DOHH2 (cell line): ENCODE results near the gene HDAC4.

ENCODE experiments used
- H3F3A ChIP-seq: fragments of 200-600 bp; sonication (generic), shearing (Covaris generic); 2 replicates; pipeline ENCODE4 v1.6.0; 2016; ENCODE audit warnings: antibody characterized with exemption, mild to moderate bottlenecking; ENCODE audit not compliant: control insufficient read depth, insufficient read depth
- H3K27ac ChIP-seq: fragments of 200-600 bp; sonication (generic); 2 replicates; pipeline ENCODE4 v1.5.1; 2014; ENCODE audit warnings: low read depth, mild to moderate bottlenecking, low read length, moderate library complexity
- H3K27me3 ChIP-seq: fragments of 200-600 bp; sonication (generic); 2 replicates; pipeline ENCODE4 v1.6.1; 2014; ENCODE audit warnings: mild to moderate bottlenecking, low read length, mixed read lengths; ENCODE audit not compliant: control insufficient read depth
- H3K36me3 ChIP-seq: fragments of 200-600 bp; sonication (generic); 2 replicates; pipeline ENCODE4 v1.6.1; 2014; ENCODE audit warnings: mild to moderate bottlenecking, low read length, moderate library complexity, mixed read lengths; ENCODE audit not compliant: control insufficient read depth
- H3K4me1 ChIP-seq: fragments of 200-600 bp; sonication (generic); 2 replicates; pipeline ENCODE4 v1.6.1; 2014; ENCODE audit warnings: mild to moderate bottlenecking, low read length, mixed read lengths; ENCODE audit not compliant: control insufficient read depth
- H3K4me2 ChIP-seq: fragments of 200-600 bp; sonication (generic); 2 replicates; pipeline ENCODE4 v1.6.0; 2014; ENCODE audit warnings: mild to moderate bottlenecking, low read length, moderate library complexity
- H3K4me3 ChIP-seq: fragments of 200-600 bp; sonication (generic); 2 replicates; pipeline ENCODE4 v1.5.1; 2014; ENCODE audit warnings: mild to moderate bottlenecking, low read length, mixed read lengths
- H3K79me2 ChIP-seq: fragments of 200-600 bp; sonication (generic); 2 replicates; pipeline ENCODE4 v1.6.1; 2014; ENCODE audit warnings: mild to moderate bottlenecking, low read length, mixed read lengths; ENCODE audit not compliant: control insufficient read depth
- H3K9me2 ChIP-seq: fragments of 200-600 bp; sonication (generic); replicated peaks from 2 replicates; pipeline ENCODE4 v1.6.1; 2014; ENCODE audit warnings: mild to moderate bottlenecking, low read length, mixed read lengths; ENCODE audit not compliant: control insufficient read depth
- H3K9me3 ChIP-seq: fragments of 200-600 bp; sonication (generic); 2 replicates; pipeline ENCODE4 v1.6.1; 2014; ENCODE audit warnings: antibody characterized with exemption, low read length, mixed read lengths; ENCODE audit not compliant: control insufficient read depth, insufficient read depth
- H4K20me1 ChIP-seq: fragments of 200-600 bp; sonication (generic); 2 replicates; pipeline ENCODE4 v1.6.0; 2014; ENCODE audit warnings: low read depth, mild to moderate bottlenecking, antibody characterized with exemption, low read length, moderate library complexity; ENCODE audit not compliant: control insufficient read depth, insufficient read depth
- CTCF ChIP-seq: fragments of 200-600 bp; sonication (generic); IDR thresholded peaks from one replicate; pipeline ENCODE4 v1.5.1; 2014; ENCODE audit warnings: antibody characterized with exemption, mild to moderate bottlenecking, low read depth, low read length; ENCODE audit not compliant: poor library complexity, severe bottlenecking
- EZH2phosphoT487 ChIP-seq: fragments of 200-600 bp; sonication (generic); IDR thresholded peaks from 2 replicates; pipeline ENCODE4 v1.6.1; 2017; ENCODE audit warnings: borderline replicate concordance, mild to moderate bottlenecking, antibody characterized with exemption, low read length, moderate library complexity, mixed read lengths

HDAC4 gene

GRCh38 chr2:239365782-239366435 is 34.9 kb downstream of the HDAC4 start:
- Histone ChIP-seq H3K9me3 (no peaks in the 10 kb centered on the region), H3K27me3 (no peaks in the 10 kb centered on the region), H3K27ac (no peak overlapping the region), H3K79me2 (no peaks in the 10 kb centered on the region), H4K20me1 (peaks cover 19% of the 10 kb centered on the region), H3K9me2 (no peaks in the 10 kb centered on the region), H3K36me3 (no peaks in the 10 kb centered on the region), H3K4me3 (no peak overlapping the region), H3K4me1 (peaks cover 23% of the 10 kb centered on the region), H3F3A (no peaks in the 10 kb centered on the region), H3K4me2 (no peak overlapping the region)
- TF ChIP-seq EZH2phosphoT487 (no peak), CTCF (no peak)

GRCh38 chr2:239365071-239365781 is 35.6 kb downstream of the HDAC4 start:
- Histone ChIP-seq H3F3A (no peaks in the 10 kb centered on the region), H3K79me2 (no peaks in the 10 kb centered on the region), H3K27ac (no peak overlapping the region), H3K9me2 (no peaks in the 10 kb centered on the region), H3K9me3 (no peaks in the 10 kb centered on the region), H4K20me1 (peaks cover 12% of the 10 kb centered on the region), H3K36me3 (no peaks in the 10 kb centered on the region), H3K27me3 (no peaks in the 10 kb centered on the region), H3K4me1 (peaks cover 16% of the 10 kb centered on the region), H3K4me2 (no peak overlapping the region), H3K4me3 (no peak overlapping the region)
- TF ChIP-seq CTCF, result no peak
- no peak for TF ChIP-seq EZH2phosphoT487

- Histone ChIP-seq H3K4me1 (peaks cover 5% of the 10 kb centered on the region), H3K4me3 (no peak overlapping the region), H3K9me3 (no peaks in the 10 kb centered on the region), H3K4me2 (no peak overlapping the region), H3K27ac (no peak overlapping the region), H3K36me3 (no peaks in the 10 kb centered on the region), H3F3A (no peaks in the 10 kb centered on the region), H3K9me2 (no peaks in the 10 kb centered on the region), H3K79me2 (no peaks in the 10 kb centered on the region), H4K20me1 (peaks cover 11% of the 10 kb centered on the region), H3K27me3 (no peaks in the 10 kb centered on the region)
- no peak for TF ChIP-seq CTCF
- no peak for TF ChIP-seq EZH2phosphoT487
Measured at GRCh38 chr2:239363946-239364637, 36.7 kb downstream of the HDAC4 start.
